GM12892 (cell line): ENCODE data around the gene LPAR6.

Experiments used
- POLR2A ChIP-seq: IDR thresholded peaks from 2 replicates; pipeline ENCODE4 v1.6.1; 2011; ENCODE audit warnings: low read depth, low read length, control low read depth
- POLR2AphosphoS5 ChIP-seq: IDR thresholded peaks from 2 replicates; pipeline ENCODE4 v1.6.1; 2011; ENCODE audit warnings: low read depth, low read length, control low read depth
- TAF1 ChIP-seq: IDR thresholded peaks from 2 replicates; pipeline ENCODE4 v1.6.1; 2011; ENCODE audit warnings: low read depth, mild to moderate bottlenecking, control low read depth, low read length, borderline replicate concordance

DNA sequence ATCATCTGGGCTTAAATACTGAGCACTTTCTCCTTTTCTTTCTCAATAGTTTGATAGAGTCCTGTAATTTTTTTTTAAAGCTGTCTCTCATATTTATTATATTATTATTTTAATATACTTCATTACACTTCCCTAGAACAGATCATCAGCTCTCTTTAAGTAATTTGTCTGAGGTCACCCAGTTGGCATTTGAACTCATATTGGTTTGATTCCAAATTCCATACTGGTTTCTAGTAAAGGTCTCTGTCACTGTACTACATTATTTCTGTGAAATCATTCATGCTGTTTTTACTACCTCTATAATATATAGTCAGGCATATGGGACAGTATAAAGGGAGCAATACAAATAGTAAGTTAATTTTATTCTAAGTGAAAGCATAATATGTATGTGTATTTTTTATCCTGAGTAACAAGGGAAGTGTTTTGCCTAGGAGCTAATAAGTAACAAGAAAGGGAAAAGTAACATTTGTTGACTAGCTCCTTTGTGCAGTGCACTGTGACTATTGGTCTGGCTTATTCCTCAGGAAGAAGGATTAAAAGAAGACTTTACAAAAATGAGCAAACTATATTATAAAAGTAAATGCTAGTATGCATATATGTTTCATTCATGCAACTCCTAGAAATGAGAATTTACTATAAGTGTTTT, 14.3 kb downstream of the LPAR6 start:
- TF ChIP-seq POLR2AphosphoS5 (no peak), POLR2A (no peak), TAF1 (no peak)
